GM20000 (cell line): ENCODE measurements around the gene CCDC97.
A peak's percentile ranks its signal among the peaks of the same experiment; 100 is the strongest.

ENCODE experiments used
- DNase-seq: peaks from one replicate; pipeline ENCODE4 v3.0.0; 2012; ENCODE audit warnings: low spot score
- CTCF ChIP-seq: IDR thresholded peaks from 2 replicates; pipeline ENCODE4 v1.5.1; 2012; ENCODE audit warnings: mild to moderate bottlenecking, control low read depth; ENCODE audit errors: extremely low read depth, missing control alignments

The CCDC97 gene

GRCh38 chr19:41299046-41299754 lies 10.8 kb upstream of the CCDC97 start:
- no peak for DNase-seq
- TF ChIP-seq CTCF, result no peak

GRCh38 chr19:41299755-41300089 lies 10.2 kb upstream of the CCDC97 start:
- no peak for DNase-seq
- TF ChIP-seq CTCF, result no peak

- DNase-seq, result no peak
- no peak for TF ChIP-seq CTCF
Observed at GRCh38 chr19:41300555-41300954, 9.4 kb upstream of the CCDC97 start.

- DNase-seq, result peak; percentile 78
Observed at GRCh38 chr19:41302624-41303351, 7.2 kb upstream of the CCDC97 start.

GRCh38 chr19:41303954-41304353 lies 6.0 kb upstream of the CCDC97 start:
- no peak for TF ChIP-seq CTCF
- DNase-seq, result no peak

More at GRCh38 chr19:41302624-41303351, 7.2 kb upstream of the CCDC97 start:
- TF ChIP-seq CTCF, result no peak

- no peak for TF ChIP-seq CTCF
- DNase-seq, result no peak
Observed at GRCh38 chr19:41304706-41305483, 5.1 kb upstream of the CCDC97 start.
